ENCODE data around the gene RANGAP1.

The RANGAP1 gene

DNA sequence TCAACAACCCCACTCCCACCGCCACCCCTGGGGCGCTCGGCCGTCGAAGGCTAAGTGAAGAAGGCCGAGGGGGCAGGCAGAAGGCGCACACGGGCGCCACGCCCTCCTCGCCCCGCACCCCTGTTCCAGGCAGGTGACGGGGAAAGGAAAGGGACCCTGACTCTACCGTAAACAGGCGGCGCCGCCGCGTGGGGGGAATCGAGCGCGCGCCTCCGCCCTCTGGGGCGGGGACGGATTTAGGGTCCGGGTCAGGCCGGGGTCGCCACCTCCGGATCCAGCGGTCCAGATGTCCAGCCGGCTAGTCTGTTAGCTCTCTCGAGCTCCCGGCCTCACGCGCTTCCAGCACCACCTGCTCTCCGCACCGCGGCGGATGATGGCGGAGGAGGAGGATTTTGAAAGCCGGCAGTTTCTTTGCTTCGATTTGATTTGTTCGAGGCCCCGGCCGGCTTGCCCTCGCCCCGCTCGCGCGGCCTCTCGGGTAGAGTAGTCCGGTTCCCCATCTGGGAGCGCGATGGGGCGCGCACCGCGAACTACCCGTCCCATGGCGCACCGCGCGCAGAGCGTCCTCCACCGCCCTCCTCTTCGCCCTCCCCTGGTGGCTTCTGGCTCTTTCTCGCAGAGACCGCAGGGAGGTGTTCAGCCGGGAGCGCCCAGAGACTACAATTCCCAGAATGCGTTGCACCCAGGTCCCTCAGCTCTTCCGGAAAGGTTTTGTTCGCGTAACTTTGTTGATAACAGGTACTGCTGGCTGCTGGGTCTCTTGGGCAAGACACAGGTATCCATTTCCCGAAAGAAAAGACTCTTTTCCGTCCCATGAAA, at the start of gene RANGAP1:
TSS of gene RANGAP1 (minus strand) at position 368 of the 819 bp plus-strand sequence. CDS start 5,143 bp downstream, outside the sequence.
- DNase-seq (ENCODE audit: low read depth) = peak; percentile 93

GRCh38 chr22:41334951-41335635, 49.1 kb upstream of the RANGAP1 start:
- no peak for DNase-seq (ENCODE audit: low read depth)

- DNase-seq (ENCODE audit: low read depth) = no peak
These were observed 48.2 kb upstream of the RANGAP1 start for GRCh38 chr22:41334215-41334614.

DNA sequence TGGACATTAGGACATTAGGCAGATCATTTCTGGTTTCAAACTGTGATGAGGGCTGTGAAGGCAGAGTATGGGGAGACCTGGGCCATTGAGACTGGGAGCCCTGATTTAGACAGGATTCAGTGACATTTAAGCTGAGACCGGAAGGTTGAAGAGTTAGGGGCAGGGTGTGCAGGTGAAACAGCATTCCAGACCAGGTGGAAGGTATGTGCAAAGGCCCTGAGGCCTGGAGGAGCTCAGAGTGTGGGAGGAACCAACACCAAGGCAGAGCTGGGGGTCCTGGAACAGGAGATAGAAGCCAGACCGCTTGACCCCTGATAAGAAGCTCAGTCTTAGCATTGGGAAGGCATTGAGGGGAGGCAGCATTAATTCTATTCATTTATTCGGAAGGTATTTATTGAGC, 47.8 kb upstream of the RANGAP1 start:
- no peak for DNase-seq (ENCODE audit: low read depth)

DNA sequence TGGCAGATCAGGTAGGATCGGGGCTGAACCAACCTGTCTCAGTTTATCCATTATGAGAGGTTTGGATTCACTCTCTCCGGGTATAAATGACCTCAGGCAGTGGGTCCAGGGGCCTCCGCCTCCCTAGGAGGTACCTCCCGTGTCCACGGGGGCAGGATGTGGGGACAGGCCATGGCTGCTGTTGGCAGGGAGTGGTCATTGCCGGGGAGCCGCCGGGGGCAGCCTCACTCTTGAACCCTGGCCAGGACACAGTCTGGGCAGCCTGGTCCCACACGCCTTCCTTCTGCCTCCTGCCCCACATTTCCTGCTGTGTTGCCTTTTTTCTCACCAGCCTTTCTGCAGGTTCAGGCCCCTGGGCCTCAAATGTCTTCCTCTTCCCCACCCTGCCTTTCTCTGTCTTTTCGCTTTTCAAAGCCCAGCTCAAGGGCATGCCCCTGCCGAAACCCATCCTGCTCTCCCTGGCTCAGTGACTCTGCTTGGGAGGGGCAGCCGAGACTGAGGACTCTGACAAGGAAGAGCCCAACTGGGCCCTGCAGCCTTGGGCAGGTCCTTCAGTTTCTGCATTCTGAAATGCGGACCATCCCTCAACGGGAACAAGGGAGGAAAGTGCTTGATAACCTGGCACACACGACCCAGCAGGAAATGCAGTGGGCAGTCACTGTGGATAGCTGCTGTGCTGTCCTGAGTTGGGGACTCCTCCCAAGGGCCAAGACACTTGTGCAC, 46.4 kb upstream of the RANGAP1 start:
- DNase-seq (ENCODE audit: low read depth) = no peak

DNA sequence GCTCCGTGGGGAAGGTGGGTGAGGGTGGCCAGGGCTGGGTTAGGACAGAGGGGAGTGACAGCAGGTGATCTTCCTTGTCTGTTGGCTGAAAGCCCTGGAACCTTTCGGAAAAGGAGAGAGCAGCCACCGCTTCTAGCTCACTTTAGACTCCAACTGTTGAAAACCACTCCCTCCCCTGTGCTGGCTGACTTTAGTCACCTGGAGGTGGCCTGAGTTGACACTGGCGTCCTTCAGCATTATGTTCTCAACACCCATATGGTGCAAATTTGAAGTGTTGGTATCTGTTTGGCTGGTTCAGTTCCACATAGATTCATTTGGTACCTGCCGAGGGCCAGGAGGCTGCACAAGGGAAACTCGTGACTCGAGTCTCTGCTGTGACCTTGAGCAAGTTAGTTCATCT, 44.2 kb upstream of the RANGAP1 start:
- no peak for DNase-seq (ENCODE audit: low read depth)

- no peak for DNase-seq (ENCODE audit: low read depth)
These were observed 41.1 kb upstream of the RANGAP1 start for GRCh38 chr22:41327124-41327523.

- no peak for DNase-seq (ENCODE audit: low read depth)
These were observed 39.0 kb upstream of the RANGAP1 start for GRCh38 chr22:41324821-41325528.

GRCh38 chr22:41320416-41321240, 34.6 kb upstream of the RANGAP1 start:
- no peak for DNase-seq (ENCODE audit: low read depth)

GRCh38 chr22:41315586-41315985, 29.6 kb upstream of the RANGAP1 start:
- DNase-seq (ENCODE audit: low read depth) = no peak

DNA sequence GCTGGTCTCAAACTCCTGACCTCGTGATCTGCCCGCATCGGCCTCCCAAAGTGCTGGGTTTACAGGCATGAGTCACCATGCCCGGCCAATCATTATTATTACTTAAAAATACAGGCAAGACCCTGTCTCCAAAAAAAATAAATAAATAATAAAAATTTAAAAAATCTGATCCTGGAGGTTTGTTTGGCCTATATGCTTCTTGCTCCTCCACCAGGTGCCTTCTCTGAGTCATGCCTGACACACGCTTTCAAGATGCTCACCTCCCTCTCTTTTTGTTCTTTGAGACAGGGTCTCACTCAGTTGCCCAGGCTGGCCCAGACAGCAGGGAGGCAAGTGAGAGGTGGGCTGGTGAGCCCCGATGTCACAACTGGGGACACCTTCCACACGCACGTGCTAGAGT, 28.8 kb upstream of the RANGAP1 start:
- no peak for DNase-seq (ENCODE audit: low read depth)

GRCh38 chr22:41311487-41311886, 25.5 kb upstream of the RANGAP1 start:
- DNase-seq (ENCODE audit: low read depth) = no peak

- DNase-seq (ENCODE audit: low read depth) = no peak
These were observed 24.3 kb upstream of the RANGAP1 start for GRCh38 chr22:41310336-41310735.

- DNase-seq (ENCODE audit: low read depth) = no peak
These were observed 22.6 kb upstream of the RANGAP1 start for GRCh38 chr22:41308544-41308947.

DNA sequence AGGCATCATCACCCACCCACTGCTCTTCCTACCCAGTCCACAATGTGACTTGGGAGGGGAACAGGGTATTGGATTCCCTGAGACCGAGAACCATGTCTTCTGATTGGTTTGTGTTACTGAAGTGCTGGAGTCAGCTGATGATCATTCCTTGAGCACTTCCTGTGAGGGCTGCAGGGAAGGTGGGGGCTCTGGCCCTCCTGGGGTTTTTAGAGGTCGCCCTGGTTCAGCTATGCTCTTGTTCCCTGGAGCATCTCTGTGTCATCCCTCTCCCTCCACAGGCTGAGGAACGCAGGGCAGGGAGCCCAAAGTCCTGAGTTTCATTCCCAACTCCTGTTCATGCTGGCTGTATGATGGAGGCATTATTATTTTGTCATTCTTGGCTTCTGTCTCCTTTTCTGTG, 22.1 kb upstream of the RANGAP1 start:
- DNase-seq (ENCODE audit: low read depth) = peak; percentile 73

GRCh38 chr22:41305646-41306045, 19.7 kb upstream of the RANGAP1 start:
- peak; percentile 72 for DNase-seq (ENCODE audit: low read depth)

GRCh38 chr22:41302811-41303210, 16.8 kb upstream of the RANGAP1 start:
- no peak for DNase-seq (ENCODE audit: low read depth)

DNA sequence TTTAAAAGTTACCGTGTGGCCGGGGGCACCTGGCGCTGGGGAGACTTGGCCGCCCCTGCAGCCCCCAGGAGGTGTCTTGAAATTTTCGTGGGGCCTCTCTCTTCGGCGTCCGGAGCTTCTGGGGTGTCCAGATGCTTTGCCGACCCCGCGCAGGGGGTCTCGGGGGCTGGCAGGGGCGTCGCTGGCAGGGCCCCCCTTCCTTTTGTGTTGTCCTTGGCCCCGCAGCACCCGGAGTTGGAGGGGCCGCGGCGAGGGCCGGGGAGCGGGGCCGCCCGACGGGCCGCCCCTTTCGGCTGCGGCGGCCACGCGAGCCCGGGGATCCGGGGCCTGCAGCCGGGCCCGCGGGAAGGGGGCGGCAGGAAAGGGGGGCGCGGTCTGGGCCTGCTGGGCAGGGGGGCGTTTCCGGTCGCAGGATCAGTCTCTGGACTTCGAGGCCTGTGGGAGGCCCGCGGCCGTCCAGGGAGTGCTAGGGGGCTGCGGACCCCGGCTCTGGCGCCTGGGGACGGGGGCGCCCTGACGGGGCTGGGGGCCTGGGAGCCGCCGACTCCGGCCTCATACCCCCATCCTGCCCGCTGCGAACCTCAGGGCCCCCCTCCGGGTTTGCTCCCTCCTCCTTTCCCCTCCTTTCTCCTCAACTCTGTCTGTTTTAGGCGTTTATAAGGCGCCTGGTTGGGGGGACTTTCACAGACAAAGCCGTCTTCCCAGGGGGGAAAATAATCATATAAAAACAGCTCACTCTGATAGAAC, 16.2 kb upstream of the RANGAP1 start:
- DNase-seq (ENCODE audit: low read depth) = no peak

DNA sequence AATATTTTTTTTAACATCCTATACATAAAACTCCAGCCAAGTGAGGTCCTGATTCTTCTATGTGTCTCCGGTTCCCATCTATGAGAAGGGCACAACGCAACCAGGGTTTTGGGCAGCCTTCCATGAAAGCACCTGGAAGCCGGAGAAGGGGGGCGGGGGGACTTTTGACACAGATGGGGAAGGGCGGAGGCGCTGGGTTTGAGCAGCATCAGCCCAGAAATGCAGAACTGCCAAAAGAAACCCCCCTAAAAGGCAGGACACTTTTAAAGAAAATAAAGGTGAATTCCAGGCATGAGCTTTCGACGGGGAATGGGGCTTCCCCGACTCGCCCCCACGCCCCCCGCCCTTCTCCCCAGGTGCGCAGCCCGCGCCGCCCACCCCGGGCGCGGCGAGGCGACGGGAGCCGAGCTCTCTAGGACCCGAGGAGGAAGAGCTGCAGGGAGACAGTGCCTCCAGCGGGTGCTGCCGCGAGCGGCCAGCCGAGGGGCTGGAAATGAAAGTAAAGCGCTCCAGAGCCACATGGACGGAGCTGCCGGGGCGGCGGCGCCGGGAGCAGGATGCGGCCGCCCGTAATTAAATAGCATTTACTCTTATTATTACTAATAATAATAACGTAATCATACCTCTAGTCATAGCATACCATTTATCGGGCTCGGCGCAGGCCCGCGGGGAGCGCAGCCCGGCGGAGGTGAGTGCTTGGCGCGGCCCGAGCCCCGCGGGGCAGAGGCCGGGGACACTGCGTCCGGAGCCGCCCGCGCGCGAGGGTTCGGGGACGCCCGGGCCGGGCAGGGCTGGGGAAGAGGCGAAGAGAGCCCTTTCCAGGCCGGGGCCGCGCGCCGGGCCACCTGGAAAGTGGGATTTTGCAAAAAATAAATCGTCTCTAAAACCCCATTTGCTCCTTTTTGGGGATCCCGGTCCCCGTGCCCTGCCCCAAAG, 15.4 kb upstream of the RANGAP1 start, which contains the start of gene ZC3H7B:
TSS of gene ZC3H7B (plus strand) at position 441 of the 936 bp plus-strand sequence. CDS start 19,136 bp downstream, outside the sequence.
- DNase-seq (ENCODE audit: low read depth) = no peak
